CD14-positive monocyte (primary cell): ENCODE measurements around the gene CHST15. TPM values are rescaled to one million over a fixed set of nuclear protein-coding genes. Genes with fewer than 3 reads are reported as not detected.

Experiments
- DNase-seq, 3 donors: peaks; one replicate each; pipeline ENCODE4 v3.0.0-alpha.2; 2011 to 2022
- H2AFZ ChIP-seq: 2 replicates; pipeline ENCODE4 v1.6.0; 2012; ENCODE audit warnings: mild to moderate bottlenecking, low read depth, low read length, inconsistent platforms; ENCODE audit not compliant: insufficient read depth, poor library complexity, severe bottlenecking
- H3K27ac ChIP-seq, 2 donors: 1 replicate in 1 of 2; 2 replicates in 1 of 2; pipeline ENCODE4 v1.5.1; 2012 to 2013; ENCODE audit warnings: low read length in 2 of 2, control low read depth in 1 of 2, inconsistent platforms in 1 of 2, low read depth in 1 of 2, mild to moderate bottlenecking in 1 of 2
- H3K27me3 ChIP-seq, 2 donors: one replicate each; pipeline versions ENCODE4 v1.6.0 to v1.6.1; 2011 to 2013; ENCODE audit warnings: low read length in 2 of 2; ENCODE audit not compliant: control insufficient read depth in 2 of 2, insufficient read depth in 2 of 2
- H3K36me3 ChIP-seq, 2 donors: replicated peaks in 1 of 2; 1 replicate in 1 of 2; 2 replicates in 1 of 2; pipeline versions ENCODE4 v1.5.1 to v1.6.1; 2012 to 2013; ENCODE audit warnings: low read length in 2 of 2, control low read depth in 1 of 2, inconsistent platforms in 1 of 2, mild to moderate bottlenecking in 1 of 2; ENCODE audit not compliant: insufficient read depth in 2 of 2, control insufficient read depth in 1 of 2
- H3K4me1 ChIP-seq, 2 donors: 1 replicate in 1 of 2; 2 replicates in 1 of 2; pipeline versions ENCODE4 v1.5.1 to v1.6.1; 2012 to 2013; ENCODE audit warnings: low read length in 2 of 2, control low read depth in 1 of 2, inconsistent platforms in 1 of 2, mild to moderate bottlenecking in 1 of 2, moderate library complexity in 1 of 2; ENCODE audit not compliant: insufficient read depth in 2 of 2, control insufficient read depth in 1 of 2
- H3K4me2 ChIP-seq: replicated peaks from 2 replicates; pipeline ENCODE3; 2012; ENCODE audit warnings: low read length, moderate library complexity, mild to moderate bottlenecking; ENCODE audit not compliant: poor library complexity, severe bottlenecking; ENCODE audit errors: extremely low read depth
- H3K4me3 ChIP-seq, 3 experiments: fragments of 200-600 bp in 1 of 3; sonication (generic) in 1 of 3; replicated peaks in 1 of 3; 1 replicate in 2 of 3; 2 replicates in 1 of 3; pipeline ENCODE4 v1.5.1; 2011 to 2013; ENCODE audit warnings: low read length in 3 of 3, mild to moderate bottlenecking in 3 of 3, control low read depth in 2 of 3, low read depth in 2 of 3, inconsistent platforms in 1 of 3, moderate library complexity in 1 of 3
- H3K79me2 ChIP-seq: 2 replicates; pipeline ENCODE4 v1.6.0; 2012; ENCODE audit warnings: mild to moderate bottlenecking, control low read depth, inconsistent platforms, low read length, moderate library complexity; ENCODE audit not compliant: insufficient read depth
- H3K9ac ChIP-seq: 2 replicates; pipeline ENCODE4 v1.6.0; 2017; ENCODE audit warnings: low read length, mild to moderate bottlenecking; ENCODE audit not compliant: insufficient read depth, poor library complexity, severe bottlenecking
- H3K9me3 ChIP-seq, 2 donors: replicated peaks in 1 of 2; 1 replicate in 1 of 2; 2 replicates in 1 of 2; pipeline versions ENCODE4 v1.5.1 to v1.6.1; 2012 to 2013; ENCODE audit warnings: low read length in 2 of 2, control low read depth in 1 of 2; ENCODE audit not compliant: control insufficient read depth in 1 of 2, insufficient read depth in 1 of 2
- H4K20me1 ChIP-seq: 2 replicates; pipeline ENCODE4 v1.6.0; 2012; ENCODE audit warnings: mild to moderate bottlenecking, low read length, control low read depth, moderate library complexity; ENCODE audit not compliant: insufficient read depth
- H3K27ac Mint-ChIP-seq, 7 donors: one replicate each; pipeline ENCODE4 v1.8.0; 2020; ENCODE audit warnings: mild to moderate bottlenecking in 7 of 7, mixed read lengths in 7 of 7, moderate library complexity in 6 of 7, inconsistent platforms in 2 of 7
- H3K27me3 Mint-ChIP-seq, 3 donors: one replicate each; pipeline ENCODE4 v1.8.0; 2021 to 2022; ENCODE audit warnings: low read depth in 3 of 3, mild to moderate bottlenecking in 3 of 3, mixed read lengths in 3 of 3, moderate library complexity in 3 of 3, inconsistent platforms in 1 of 3
- H3K36me3 Mint-ChIP-seq, 2 donors: one replicate each; pipeline ENCODE4 v1.8.0; 2020; ENCODE audit warnings: mixed read lengths in 2 of 2, inconsistent platforms in 1 of 2, mild to moderate bottlenecking in 1 of 2
- H3K4me1 Mint-ChIP-seq: one replicate; pipeline ENCODE4 v1.8.0; 2020; ENCODE audit warnings: mild to moderate bottlenecking, mixed read lengths
- H3K4me3 Mint-ChIP-seq, 2 donors: one replicate each; pipeline ENCODE4 v1.8.0; 2020; ENCODE audit warnings: mild to moderate bottlenecking in 2 of 2, mixed read lengths in 2 of 2, moderate library complexity in 1 of 2
- H3K9me3 Mint-ChIP-seq, 7 donors: one replicate each; pipeline ENCODE4 v1.8.0; 2020 to 2022; ENCODE audit warnings: mixed read lengths in 7 of 7, mild to moderate bottlenecking in 6 of 7, moderate library complexity in 6 of 7, inconsistent platforms in 2 of 7
- CTCF ChIP-seq: fragments of 200-600 bp; IDR thresholded peaks from one replicate; pipeline ENCODE4 v1.8.0; 2022; ENCODE audit warnings: antibody characterized with exemption, mild to moderate bottlenecking
- WGBS: methylation state at CpG from one replicate; pipeline ENCODE4 v1.1.5; 2013; ENCODE audit warnings: missing lambda C conversion rate; ENCODE audit not compliant: insufficient coverage; 5-methylcytosine and 5-hydroxymethylcytosine counted together
- intact Hi-C, 2 donors: fragments of 100-400 bp; cut with micrococcal nuclease; formaldehyde crosslinking; loops; one replicate each; pipeline versions ENCODE4 v1.15.0 to v1.15.1; 2023
- polyA plus RNA-seq, 3 donors: library from polyadenylated mRNA; depleted of rRNA in 1 of 3; unstranded in 2 of 3; stranded (reverse) in 1 of 3; fragments of 300-500 nt in 2 of 3; fragments of >200 nt in 1 of 3; fragmentation: Illumina TruSeq in 2 of 3; gene quantifications; 1 replicate in 2 of 3; 2 replicates in 1 of 3; pipeline ENCODE4 v1.2.3, GENCODE V29; 2012 to 2021

Gene CHST15
- polyA plus RNA-seq, 3 donors, result 54.4 to 106 (median 87.5) TPM

- Mint-ChIP-seq H3K27ac (no peak overlapping the region), H3K36me3 (peaks cover 2 to 10% of the 10 kb centered on the region in 2 donors), H3K27me3 (peaks cover 0 to 8% (median 0%) of the 10 kb centered on the region in 3 donors), H3K4me3 (no peak overlapping the region), H3K4me1 (peaks cover 30% of the 10 kb centered on the region), H3K9me3 (peaks cover 0 to 12% (median 8%) of the 10 kb centered on the region in 7 donors)
- DNase-seq, result peak; percentile 87 to 94 (median 90)
- no peak for TF ChIP-seq CTCF
- Histone ChIP-seq H3K9me3 (peaks cover 0 to 8% of the 10 kb centered on the region in 2 donors), H3K36me3 (no peaks in the 10 kb centered on the region), H3K27me3 (no peaks in the 10 kb centered on the region), H3K4me1 (peaks cover 57% of the 10 kb centered on the region in 2 donors), H3K4me3 (no peak overlapping the region), H4K20me1 (no peaks in the 10 kb centered on the region), H3K4me2 (no peak overlapping the region), H3K9ac (no peak overlapping the region), H2AFZ (no peak overlapping the region), H3K79me2 (no peaks in the 10 kb centered on the region), H3K27ac (peak overlapping the region; percentile 37 to 99)
- intact Hi-C loops, result loop anchor here (1.0 to 10.0 kb wide), 5 partner anchors 50 to 162 kb away; partner anchors contain the start of gene CHST15 (in 2 of the 2)
- 31% methylated on average over 2 of the region's 6 CpGs for WGBS
These were observed 49.6 kb upstream of the CHST15 start for GRCh38 chr10:124142960-124143359.

GRCh38 chr10:124142006-124142739 lies 48.8 kb upstream of the CHST15 start:
- intact Hi-C loops, result loop anchor here (2.0 to 10.0 kb wide), 4 partner anchors 49 to 163 kb away; partner anchors contain the start of gene CHST15 (in 2 of the 2)
- no peak for TF ChIP-seq CTCF
- Histone ChIP-seq H3K9ac (no peak overlapping the region), H3K9me3 (peaks cover 0 to 8% of the 10 kb centered on the region in 2 donors), H4K20me1 (no peaks in the 10 kb centered on the region), H2AFZ (no peak overlapping the region), H3K4me3 (no peak overlapping the region), H3K27ac (peak overlapping the region; percentile 37 to 99), H3K4me2 (no peak overlapping the region), H3K36me3 (no peaks in the 10 kb centered on the region), H3K27me3 (no peaks in the 10 kb centered on the region), H3K4me1 (peaks cover 49% of the 10 kb centered on the region in 2 donors), H3K79me2 (no peaks in the 10 kb centered on the region)
- peaks cover 0 to 2% (median 0%) of the 10 kb centered on the region in 3 donors for H3K27me3 Mint-ChIP-seq
- H3K36me3 Mint-ChIP-seq, result peaks cover 2 to 8% of the 10 kb centered on the region in 2 donors
- DNase-seq, result no peak
- 96% methylated on average over 6 of the region's 7 CpGs for WGBS
- peaks cover 0 to 12% (median 7%) of the 10 kb centered on the region in 7 donors for H3K9me3 Mint-ChIP-seq
- H3K4me1 Mint-ChIP-seq, result peaks cover 23% of the 10 kb centered on the region
- H3K4me3 Mint-ChIP-seq, result no peak overlapping the region
- H3K27ac Mint-ChIP-seq, result peak overlapping the region in 2 of 7 donors; percentile 21 to 32
